PC-9 (cell line): ENCODE results near the gene LCN10. TPM values are rescaled to one million over a fixed set of nuclear protein-coding genes. Genes with fewer than 3 reads are reported as not detected.

Experiments
- BruUV-seq: library from RNA; stranded (reverse); fragments of 400-500 nt; replicated peaks from 2 replicates; lab custom pipeline; 2021; lab: Mats Ljungman, UMichigan
- CTCF ChIA-PET: fragments of 300-600 bp; sonication (Branson Sonifier 250); formaldehyde crosslinking; loops from one replicate; lab custom pipeline; 2022; ENCODE audit warnings: antibody characterized with exemption; lab: Charles Lee
- POLR2A ChIA-PET: fragments of 300-600 bp; sonication (Branson Sonifier 250); formaldehyde crosslinking; loops from one replicate; lab custom pipeline; 2022; ENCODE audit warnings: antibody characterized with exemption; ENCODE audit not compliant: unreplicated experiment; lab: Charles Lee
- DNase-seq, 2 experiments: peaks; one replicate each; pipeline versions ENCODE4 v3.0.0 to v3.0.0-alpha.2; 2015 to 2022; ENCODE audit warnings: mixed read lengths in 1 of 2
- H2AFZ ChIP-seq: fragments of 200-600 bp; sonication (generic); 2 replicates; pipeline ENCODE4 v1.8.1; 2017; ENCODE audit warnings: antibody characterized with exemption
- H3F3A ChIP-seq: fragments of 200-600 bp; sonication (generic); 2 replicates; pipeline ENCODE4 v1.8.1; 2017; ENCODE audit warnings: antibody characterized with exemption, mild to moderate bottlenecking, low read depth; ENCODE audit not compliant: insufficient read depth
- H3K27ac ChIP-seq: fragments of 200-600 bp; sonication (generic); 2 replicates; pipeline ENCODE4 v1.6.1; 2016; ENCODE audit warnings: mixed run types
- H3K27me3 ChIP-seq: fragments of 200-600 bp; sonication (generic); 2 replicates; pipeline ENCODE4 v1.6.1; 2016; ENCODE audit warnings: low read depth, mixed run types; ENCODE audit not compliant: insufficient read depth
- H3K36me3 ChIP-seq: fragments of 200-600 bp; sonication (generic); 2 replicates; pipeline ENCODE4 v1.6.1; 2016; ENCODE audit warnings: low read depth, mixed run types
- H3K4me1 ChIP-seq: fragments of 200-600 bp; sonication (generic); replicated peaks from 2 replicates; pipeline ENCODE4 v1.6.1; 2016; ENCODE audit warnings: mixed run types; ENCODE audit not compliant: insufficient read depth
- H3K4me2 ChIP-seq: fragments of 200-600 bp; sonication (generic); 2 replicates; pipeline ENCODE4 v1.6.1; 2017; ENCODE audit warnings: mixed run types
- H3K4me3 ChIP-seq: fragments of 200-600 bp; sonication (generic); 2 replicates; pipeline ENCODE4 v1.6.1; 2016; ENCODE audit warnings: mixed run types
- H3K79me2 ChIP-seq: fragments of 200-600 bp; sonication (generic); 2 replicates; pipeline ENCODE4 v1.6.1; 2017; ENCODE audit warnings: low read depth, mixed run types
- H3K9me2 ChIP-seq: fragments of 200-600 bp; sonication (generic); 2 replicates; pipeline ENCODE4 v1.8.1; 2017; ENCODE audit warnings: mild to moderate bottlenecking; ENCODE audit not compliant: insufficient read depth
- H3K9me3 ChIP-seq: fragments of 200-600 bp; sonication (generic); 2 replicates; pipeline ENCODE4 v1.8.1; 2016; ENCODE audit warnings: low read depth; ENCODE audit not compliant: insufficient read depth
- H4K20me1 ChIP-seq: fragments of 200-600 bp; sonication (generic); 2 replicates; pipeline ENCODE4 v1.8.1; 2017; ENCODE audit not compliant: insufficient read depth
- CTCF ChIP-seq: fragments of 200-600 bp; sonication (generic); conservative IDR thresholded peaks from 2 replicates; pipeline ENCODE4 v1.6.1; 2017; ENCODE audit warnings: mixed run types, antibody characterized with exemption, mild to moderate bottlenecking, moderate library complexity
- EZH2 ChIP-seq: fragments of 200-600 bp; sonication (generic); IDR thresholded peaks from 2 replicates; pipeline ENCODE4 v1.8.0; 2017; ENCODE audit warnings: antibody characterized with exemption, low read depth
- intact Hi-C: fragments of 100-400 bp; cut with micrococcal nuclease; formaldehyde crosslinking; loops from one replicate; pipeline ENCODE4 v1.10.0; 2022; ENCODE audit not compliant: unreplicated experiment
- total RNA-seq: library from RNA; stranded (reverse); gene quantifications from 2 replicates; pipeline ENCODE4 v1.2.3, GENCODE V29; 2021

The LCN10 gene
- total RNA-seq, 1 experiment from 2014 or later: 0.94 TPM

GRCh38 chr9:136754626-136755301 is 12.0 kb upstream of the LCN10 start:
- H3F3A ChIP-seq: no peaks in the 10 kb centered on the region
- H3K4me3 ChIP-seq: no peak overlapping the region
- H3K9me2 ChIP-seq: no peaks in the 10 kb centered on the region
- no TSS peak for BruUV-seq
- peaks cover 48% of the 10 kb centered on the region for H3K27me3 ChIP-seq
- no peaks in the 10 kb centered on the region for H3K36me3 ChIP-seq
- H3K4me2 ChIP-seq: no peak overlapping the region
- H3K27ac ChIP-seq: no peak overlapping the region
- TF ChIP-seq EZH2 (no peak), CTCF (no peak)
- no peak for DNase-seq
- ChIA-PET CTCF (no interaction called here), POLR2A (no interaction called here)
- H4K20me1 ChIP-seq: no peaks in the 10 kb centered on the region
- no peak overlapping the region for H2AFZ ChIP-seq
- peaks cover 12% of the 10 kb centered on the region; the same call in 1 of the 2 replicates for H3K9me3 ChIP-seq
- no peaks in the 10 kb centered on the region for H3K79me2 ChIP-seq
- intact Hi-C loops: no loop called here
- H3K4me1 ChIP-seq: no peaks in the 10 kb centered on the region

GRCh38 chr9:136754059-136754572 is 11.4 kb upstream of the LCN10 start:
- H3K27ac ChIP-seq: no peak overlapping the region
- intact Hi-C loops: no loop called here
- no peaks in the 10 kb centered on the region for H3K36me3 ChIP-seq
- H3K4me3 ChIP-seq: no peak overlapping the region
- no peak overlapping the region for H3K4me2 ChIP-seq
- DNase-seq: no peak
- H3K4me1 ChIP-seq: no peaks in the 10 kb centered on the region
- POLR2A ChIA-PET: no interaction called here
- TF ChIP-seq CTCF (no peak), EZH2 (no peak)
- H3K79me2 ChIP-seq: no peaks in the 10 kb centered on the region
- H3K27me3 ChIP-seq: peaks cover 52% of the 10 kb centered on the region
- H4K20me1 ChIP-seq: no peaks in the 10 kb centered on the region
- CTCF ChIA-PET: no interaction called here
- H3K9me3 ChIP-seq: peaks cover 12% of the 10 kb centered on the region; the same call in 1 of the 2 replicates
- H3F3A ChIP-seq: no peaks in the 10 kb centered on the region
- no TSS peak for BruUV-seq
- H2AFZ ChIP-seq: no peak overlapping the region
- no peaks in the 10 kb centered on the region for H3K9me2 ChIP-seq

- POLR2A ChIA-PET: no interaction called here
- Histone ChIP-seq H3K27ac (no peak overlapping the region), H3K4me2 (no peak overlapping the region)
Observed at GRCh38 chr9:136753371-136754058, 10.8 kb upstream of the LCN10 start.

More at GRCh38 chr9:136753371-136754058, 10.8 kb upstream of the LCN10 start:
- peaks cover 56% of the 10 kb centered on the region for H3K27me3 ChIP-seq
- DNase-seq: no peak
- CTCF ChIA-PET: no interaction called here
- no peaks in the 10 kb centered on the region for H3K9me2 ChIP-seq
- TF ChIP-seq CTCF: no peak
- TF ChIP-seq EZH2: no peak
- H3K4me3 ChIP-seq: no peak overlapping the region
- H3K36me3 ChIP-seq: no peaks in the 10 kb centered on the region
- no peaks in the 10 kb centered on the region for H4K20me1 ChIP-seq
- H3F3A ChIP-seq: no peaks in the 10 kb centered on the region
- H3K9me3 ChIP-seq: peaks cover 12% of the 10 kb centered on the region; the same call in 1 of the 2 replicates
- no TSS peak for BruUV-seq
- no peaks in the 10 kb centered on the region for H3K4me1 ChIP-seq
- H3K79me2 ChIP-seq: no peaks in the 10 kb centered on the region
- intact Hi-C loops: no loop called here
- H2AFZ ChIP-seq: no peak overlapping the region
